GM03348 (cell line): ENCODE data around the gene TMUB1.

Source experiments
- DNase-seq: peaks from one replicate; pipeline ENCODE4 v3.0.0; 2012; ENCODE audit warnings: low spot score

The TMUB1 gene

GRCh38 chr7:151068069-151068773 lies 15.1 kb downstream of the TMUB1 start:
- DNase-seq: no peak

- no peak for DNase-seq
These were observed 16.9 kb downstream of the TMUB1 start for GRCh38 chr7:151066273-151066974.

- DNase-seq: no peak
These were observed 17.8 kb downstream of the TMUB1 start for GRCh38 chr7:151065516-151065915.

- DNase-seq: no peak
These were observed 18.3 kb downstream of the TMUB1 start for GRCh38 chr7:151064993-151065392.

- no peak for DNase-seq
These were observed 18.8 kb downstream of the TMUB1 start for GRCh38 chr7:151064454-151064853.

- no peak for DNase-seq
These were observed 20.1 kb downstream of the TMUB1 start for GRCh38 chr7:151063212-151063561.

GRCh38 chr7:151062399-151063211 lies 20.7 kb downstream of the TMUB1 start:
- DNase-seq: peak; percentile 44

GRCh38 chr7:151062111-151062398 lies 21.2 kb downstream of the TMUB1 start:
- DNase-seq: no peak

GRCh38 chr7:151061213-151062110 lies 21.8 kb downstream of the TMUB1 start:
- no peak for DNase-seq

GRCh38 chr7:151060416-151061212 lies 22.7 kb downstream of the TMUB1 start:
- peak; percentile 58 for DNase-seq

GRCh38 chr7:151060113-151060415 lies 23.2 kb downstream of the TMUB1 start:
- no peak for DNase-seq

- DNase-seq: peak; percentile 98
These were observed 23.8 kb downstream of the TMUB1 start, which contains the start of gene SLC4A2 for GRCh38 chr7:151059367-151060112. Gene SLC4A2 (plus strand): TSS chr7:151059589. CDS start chr7:151061988, 2,399 bp downstream.

- DNase-seq: peak; percentile 22
These were observed 24.4 kb downstream of the TMUB1 start for GRCh38 chr7:151058781-151059366.

- DNase-seq: peak; percentile 98
These were observed 25.1 kb downstream of the TMUB1 start for GRCh38 chr7:151057989-151058780.

GRCh38 chr7:151057506-151057988 lies 25.7 kb downstream of the TMUB1 start, which contains the start of gene CDK5:
Gene CDK5 (minus strand): TSS chr7:151057897. CDS start chr7:151057848, 49 bp downstream.
- DNase-seq: no peak

GRCh38 chr7:151056666-151057505 lies 26.4 kb downstream of the TMUB1 start:
- DNase-seq: no peak

GRCh38 chr7:151056283-151056665 lies 27.0 kb downstream of the TMUB1 start:
- DNase-seq: no peak

GRCh38 chr7:151053751-151054150 lies 29.5 kb downstream of the TMUB1 start:
- DNase-seq: no peak
